ENCODE data around the gene FCN3.

FCN3 gene

DNA sequence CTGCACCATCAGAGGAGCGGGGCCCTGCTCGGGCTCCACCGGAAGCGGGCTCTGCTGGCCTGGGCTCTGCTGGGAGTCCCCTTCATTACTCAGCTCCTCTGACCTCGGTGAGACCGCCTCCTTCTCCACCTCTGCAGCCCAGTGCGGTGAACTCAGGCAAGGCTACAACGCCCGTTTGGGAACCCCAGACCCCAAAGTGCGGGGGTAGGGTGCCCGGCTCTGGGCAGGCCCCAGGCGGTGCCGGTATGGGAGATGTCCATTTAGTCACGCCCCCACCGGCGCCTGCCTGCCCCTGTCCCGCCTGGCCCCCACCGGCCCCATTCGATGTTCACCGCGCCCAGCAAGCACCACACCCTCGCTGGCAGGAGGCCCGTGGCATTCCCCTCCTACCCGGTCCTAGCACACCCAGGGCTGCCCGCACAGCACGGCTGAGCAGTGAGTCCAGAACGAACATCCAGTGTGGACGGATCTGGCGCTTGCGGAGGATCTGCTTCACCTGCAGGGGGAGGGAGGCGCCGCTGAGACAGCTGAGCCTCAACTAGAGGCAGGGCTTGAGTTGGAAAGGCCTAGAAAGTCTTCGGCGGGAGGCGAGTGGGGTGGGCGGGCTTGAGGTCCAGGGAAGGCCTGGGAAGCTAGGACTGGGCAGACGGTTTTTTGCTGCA lies 17.9 kb downstream of the FCN3 start:
- no peak for FAIRE-seq

- no peak for FAIRE-seq
These were observed 18.4 kb downstream of the FCN3 start for GRCh38 chr1:27356277-27356618.

GRCh38 chr1:27355683-27356082 lies 18.9 kb downstream of the FCN3 start:
- no peak for FAIRE-seq

DNA sequence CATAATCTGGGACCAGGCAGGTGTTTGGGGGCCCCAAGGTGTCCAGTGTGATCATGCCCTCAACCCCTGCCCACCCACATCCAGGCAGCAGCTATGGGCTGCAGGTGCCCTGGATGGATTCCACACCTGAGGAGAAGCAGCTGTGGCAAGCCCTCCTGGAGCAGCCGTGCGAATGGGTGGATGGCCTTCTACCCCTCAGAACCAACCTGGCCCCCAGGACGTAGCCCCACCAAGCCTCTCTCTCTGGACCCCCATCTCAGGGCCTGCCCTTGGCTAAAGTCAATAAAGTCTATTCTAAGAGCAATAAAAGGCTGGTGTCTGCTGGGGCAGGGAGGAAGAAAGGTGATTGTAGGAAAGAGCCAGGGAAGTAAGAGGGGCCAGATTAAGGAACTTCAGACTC lies 21.0 kb downstream of the FCN3 start:
- no peak for FAIRE-seq

- FAIRE-seq: no peak
These were observed 21.5 kb downstream of the FCN3 start for GRCh38 chr1:27353166-27353565.

DNA sequence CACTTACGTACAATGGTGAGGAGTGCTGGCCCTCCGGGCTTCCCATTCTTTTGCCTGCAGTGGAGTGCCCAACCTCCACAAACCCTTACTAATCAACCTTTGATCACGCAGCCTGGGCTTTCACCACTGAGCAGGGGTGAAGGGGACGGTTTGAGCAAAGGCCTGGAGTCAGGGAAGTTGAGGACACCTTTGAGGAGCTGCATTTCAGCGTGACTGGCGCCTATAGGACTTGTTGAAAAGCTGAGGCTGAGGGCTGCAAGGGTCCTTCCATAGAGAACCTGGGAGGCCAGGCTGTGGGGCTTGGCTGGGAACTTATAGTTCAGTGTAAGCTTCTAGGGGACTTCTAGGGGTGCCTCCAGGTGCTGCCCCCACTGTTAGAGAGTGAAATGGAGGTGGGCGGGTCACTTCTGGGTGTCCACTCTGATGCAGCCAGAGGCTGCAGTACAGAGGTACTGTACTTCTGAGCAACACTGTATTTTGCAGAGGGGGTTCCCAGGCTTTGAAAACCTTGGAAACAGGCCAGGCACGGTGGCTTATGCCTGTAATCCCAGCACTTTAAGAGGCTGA lies 23.0 kb downstream of the FCN3 start:
- FAIRE-seq: no peak

DNA sequence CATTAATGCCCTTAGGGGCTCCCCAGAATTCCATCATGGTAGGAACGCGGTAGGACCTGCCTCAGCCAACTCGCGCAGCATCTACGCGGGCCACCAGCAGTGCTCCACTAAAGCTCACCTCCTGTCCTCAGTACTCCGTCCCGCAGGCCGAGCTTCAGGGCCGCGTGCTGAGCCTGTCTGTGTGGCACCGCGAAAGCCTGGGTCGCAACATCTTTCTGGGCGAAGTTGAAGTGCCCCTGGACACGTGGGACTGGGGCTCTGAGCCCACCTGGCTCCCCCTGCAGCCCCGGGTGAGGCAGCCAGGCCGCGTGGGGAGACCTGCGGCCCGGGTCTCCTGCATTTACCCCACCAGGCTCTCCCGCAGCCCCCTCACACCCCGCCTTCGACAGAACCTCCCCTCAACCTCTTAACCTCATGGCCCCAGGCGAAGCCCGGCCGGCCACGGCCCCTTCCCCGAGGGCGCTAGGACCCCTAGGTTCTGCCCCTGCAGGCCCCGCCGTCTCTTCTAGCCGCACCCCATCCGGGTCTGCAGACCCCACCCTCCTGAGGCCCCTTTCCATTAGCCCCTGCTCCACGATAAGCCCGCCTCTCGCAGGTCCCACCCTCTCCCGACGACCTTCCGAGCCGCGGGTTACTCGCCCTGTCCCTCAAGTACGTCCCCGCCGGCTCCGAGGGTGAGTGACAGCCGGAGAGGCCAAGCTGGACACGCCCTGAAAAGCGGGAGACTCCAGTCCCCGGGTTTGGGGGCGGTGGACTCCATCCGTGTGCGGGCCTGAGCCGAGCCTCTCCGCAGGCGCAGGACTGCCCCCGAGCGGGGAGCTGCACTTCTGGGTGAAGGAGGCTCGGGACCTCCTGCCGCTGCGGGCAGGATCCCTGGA lies 23.7 kb downstream of the FCN3 start:
- FAIRE-seq: no peak

DNA sequence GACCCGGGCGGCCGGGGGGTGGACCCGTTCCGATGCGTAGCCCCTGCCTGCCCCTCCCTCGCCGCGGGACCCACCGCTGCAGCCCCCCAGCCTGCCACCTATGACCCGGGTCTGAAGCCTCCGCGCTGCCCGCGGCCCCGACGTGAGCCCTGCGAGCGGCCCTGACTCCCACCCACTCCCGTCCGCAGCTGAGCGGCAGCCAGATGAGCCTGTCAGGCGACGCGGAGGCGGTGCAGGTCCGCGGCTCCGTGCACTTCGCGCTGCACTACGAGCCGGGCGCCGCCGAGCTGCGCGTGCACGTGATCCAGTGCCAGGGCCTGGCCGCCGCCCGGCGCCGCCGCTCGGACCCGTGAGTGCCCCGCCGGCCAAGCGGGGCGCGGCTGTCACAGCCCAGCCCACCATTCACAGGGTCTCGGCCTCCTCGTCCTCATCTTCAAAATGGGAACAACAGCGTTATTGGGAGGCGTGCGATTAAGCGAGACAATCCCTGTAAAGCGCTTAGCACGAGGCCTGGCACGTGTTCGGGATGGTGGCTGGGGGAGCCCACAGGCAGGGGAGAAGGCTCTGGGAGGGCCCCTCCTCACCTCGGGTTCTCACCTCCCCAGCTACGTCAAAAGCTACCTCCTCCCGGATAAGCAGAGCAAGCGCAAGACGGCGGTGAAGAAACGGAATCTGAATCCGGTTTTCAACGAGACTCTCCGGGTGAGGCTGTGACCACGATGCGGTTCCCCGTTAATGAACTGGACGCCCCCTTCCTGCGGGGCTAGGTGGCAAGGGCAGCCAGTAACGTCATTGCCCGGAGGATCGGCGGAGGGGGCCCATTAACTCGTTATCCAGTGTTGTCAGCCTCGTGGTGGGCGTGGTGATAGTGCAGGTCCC lies 24.6 kb downstream of the FCN3 start:
- no peak for FAIRE-seq

- no peak for FAIRE-seq
These were observed 25.5 kb downstream of the FCN3 start for GRCh38 chr1:27348861-27349783.

DNA sequence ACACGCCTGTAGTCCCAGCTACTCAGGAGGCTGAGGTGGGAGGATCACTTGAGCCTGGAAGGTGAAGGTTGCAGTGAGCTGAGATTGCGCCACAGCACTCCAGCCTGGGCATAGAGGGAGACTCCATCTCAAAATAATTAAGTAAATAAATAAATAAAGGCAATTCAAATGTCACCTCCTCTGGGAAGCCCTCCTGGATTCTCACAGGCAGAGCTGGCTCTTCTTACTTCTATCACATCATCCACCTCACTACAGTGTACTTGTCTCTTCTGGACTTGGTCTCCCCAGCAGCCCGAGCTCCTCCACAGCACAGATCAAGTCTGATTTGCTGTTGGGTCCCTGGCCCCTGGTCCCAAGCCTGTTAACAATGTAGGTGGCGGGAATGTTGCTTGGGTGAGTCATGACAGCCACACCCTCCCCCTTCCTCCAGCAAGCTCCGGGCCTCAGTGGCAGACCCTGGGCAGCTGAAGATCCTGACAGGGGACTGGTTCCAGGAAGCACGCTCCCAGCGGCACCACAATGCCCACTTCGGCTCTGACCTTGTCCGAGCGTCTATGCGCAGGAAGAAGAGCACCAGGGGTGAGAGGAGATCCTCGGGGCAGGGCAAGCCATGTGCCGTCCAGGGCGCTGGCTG lies 27.5 kb downstream of the FCN3 start:
- no peak for FAIRE-seq

- FAIRE-seq: no peak
These were observed 28.3 kb downstream of the FCN3 start for GRCh38 chr1:27346357-27346756.

- no peak for FAIRE-seq
These were observed 29.4 kb downstream of the FCN3 start for GRCh38 chr1:27345272-27345671.

GRCh38 chr1:27343639-27344025 lies 31.0 kb downstream of the FCN3 start:
- no peak for FAIRE-seq

GRCh38 chr1:27342778-27343638 lies 31.6 kb downstream of the FCN3 start:
- FAIRE-seq: no peak

DNA sequence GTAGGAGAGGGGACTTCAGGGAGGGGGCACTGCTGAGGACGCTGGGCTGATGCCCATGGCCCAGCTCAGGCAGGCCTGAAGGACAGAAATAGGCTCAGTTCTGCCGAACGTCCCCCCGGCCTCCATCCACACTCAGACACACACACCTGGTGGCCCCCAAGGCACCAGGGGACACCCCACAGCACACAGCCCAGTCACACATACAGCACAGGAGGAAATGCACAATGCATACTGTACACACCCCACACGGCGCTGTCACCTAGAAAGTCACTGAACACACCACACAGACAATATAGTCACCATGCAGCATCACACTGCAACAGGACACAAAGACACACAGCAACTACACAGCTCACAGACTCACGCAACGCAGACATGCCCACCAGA lies 32.2 kb downstream of the FCN3 start:
- FAIRE-seq: no peak

DNA sequence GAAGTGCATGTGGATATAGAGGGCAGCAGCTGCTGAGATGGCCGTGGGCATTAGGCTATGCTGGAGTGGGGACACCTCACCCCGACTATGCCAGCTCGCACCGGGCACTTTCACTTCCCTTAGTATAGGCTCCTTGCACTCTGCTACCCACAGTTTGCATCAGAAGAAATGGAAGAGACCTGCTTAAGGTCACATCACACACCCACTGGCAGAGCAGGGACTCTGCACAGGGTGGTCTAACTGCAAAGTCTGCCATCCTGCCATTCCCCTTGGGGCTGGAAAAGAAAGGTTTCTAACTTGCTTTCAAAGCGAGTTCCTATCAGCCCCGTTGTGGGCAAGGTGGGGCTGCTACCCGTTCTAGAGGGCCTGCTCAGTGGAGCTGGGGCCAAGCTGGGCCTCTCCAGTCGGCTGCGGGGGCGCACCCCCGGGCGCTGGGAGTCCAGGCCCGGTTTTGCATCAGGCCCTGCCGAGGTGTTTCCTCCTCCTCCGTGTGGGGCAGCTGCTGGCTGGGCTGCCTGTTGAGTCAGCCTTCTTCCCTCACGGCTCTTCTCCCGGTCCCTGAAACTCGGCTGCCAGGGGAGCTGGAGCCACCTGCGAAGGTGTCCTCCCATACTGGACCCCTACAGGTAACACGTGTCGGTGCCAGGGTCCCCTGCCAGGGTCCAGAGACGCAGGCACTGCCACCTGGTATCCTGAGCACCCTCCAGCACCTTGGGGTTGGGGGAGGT lies 32.9 kb downstream of the FCN3 start, which contains the start of gene SYTL1:
Gene SYTL1 (plus strand): TSS at position 498 of the 728 bp plus-strand sequence. CDS start 3,313 bp downstream, outside the sequence.
- no peak for FAIRE-seq

DNA sequence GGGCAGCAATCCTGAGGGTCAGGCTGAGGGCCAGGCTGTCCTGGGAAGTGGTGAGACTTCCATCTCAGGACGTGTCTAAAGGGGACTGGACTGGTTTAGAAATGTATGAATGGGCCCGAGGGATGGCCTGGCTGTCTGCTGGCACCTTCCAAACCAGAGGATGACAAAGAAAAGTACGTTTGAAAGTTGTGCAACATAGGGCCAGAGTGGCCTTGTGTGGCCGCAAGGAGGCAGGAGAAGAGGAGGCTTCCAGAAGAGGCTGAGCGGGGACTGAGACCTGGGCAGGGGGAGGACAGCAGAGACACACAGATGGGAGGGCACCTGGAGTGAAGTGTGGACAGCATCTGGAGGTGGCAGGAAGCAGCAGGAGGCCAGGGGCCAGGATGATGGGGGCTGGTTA lies 35.4 kb downstream of the FCN3 start:
- FAIRE-seq: no peak

GRCh38 chr1:27338751-27339150 lies 35.9 kb downstream of the FCN3 start:
- no peak for FAIRE-seq

- FAIRE-seq: no peak
These were observed 37.9 kb downstream of the FCN3 start for GRCh38 chr1:27336756-27337155.
